ENCODE measurements around the gene TBC1D2B. TPM values are rescaled to one million over a fixed set of nuclear protein-coding genes. Genes with fewer than 3 reads are reported as not detected.

TBC1D2B gene
- total RNA-seq, 2 experiments from 2014 or later, result 57.1 to 60.3 TPM

GRCh38 chr15:78037328-78037727 lies 40.2 kb downstream of the TBC1D2B start:
- peaks cover 81% of the 10 kb centered on the region for H3K4me1 Mint-ChIP-seq (ENCODE audit: low read depth)

DNA sequence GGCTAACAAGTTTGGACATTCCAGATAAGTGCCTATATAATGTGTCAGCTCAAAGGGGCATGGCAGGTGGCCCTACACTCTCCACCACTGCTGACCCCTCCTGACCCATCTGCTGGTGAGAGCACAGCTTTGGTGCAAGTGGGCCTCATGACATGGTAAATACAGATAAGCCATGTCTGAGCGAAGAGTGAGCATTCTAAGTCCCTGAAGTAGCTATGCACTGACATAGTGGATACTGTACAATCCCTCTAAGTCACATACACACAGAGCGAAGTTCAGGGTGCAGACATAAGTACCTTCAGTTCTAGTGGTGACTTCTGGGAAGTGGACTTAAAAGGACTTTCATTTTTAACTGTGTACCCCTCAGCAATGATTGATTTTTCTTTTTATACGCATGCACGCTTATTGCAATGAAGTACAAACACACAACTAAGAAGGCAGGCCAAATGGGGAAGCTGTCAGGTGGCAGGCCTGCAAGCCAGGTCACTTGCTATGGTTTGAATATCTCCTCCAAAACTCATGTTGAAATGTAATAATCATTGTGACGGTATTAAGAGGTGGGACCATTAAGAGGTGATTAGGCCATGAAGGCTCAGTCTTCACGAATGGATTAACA lies 41.5 kb downstream of the TBC1D2B start:
- CTCF ChIA-PET, result interaction anchor here (0.6 to 3.1 kb wide), 11 partner anchors 8 to 296 kb away, joined by 3 to 18 read pairs (median 5); no protein-coding TSS in a partner anchor
- Mint-ChIP-seq H3K36me3 (ENCODE audit: low read depth) (peaks cover 22% of the 10 kb centered on the region), H3K4me3 (no peak overlapping the region), H3K27me3 (ENCODE audit: low read depth) (no peaks in the 10 kb centered on the region), H3K4me1 (ENCODE audit: low read depth) (peaks cover 88% of the 10 kb centered on the region), H3K27ac (peak overlapping the region; percentile 47), H3K9me3 (no peaks in the 10 kb centered on the region)
- no peak for DNase-seq
- intact Hi-C loops (cut with micrococcal nuclease), result loop anchor here (2.0 kb wide), 1 partner anchor 67 kb away; no protein-coding TSS in a partner anchor

More at GRCh38 chr15:78037328-78037727, 40.2 kb downstream of the TBC1D2B start:
- Mint-ChIP-seq H3K36me3 (ENCODE audit: low read depth) (peaks cover 19% of the 10 kb centered on the region), H3K9me3 (no peaks in the 10 kb centered on the region), H3K27ac (no peak overlapping the region), H3K4me3 (no peak overlapping the region), H3K27me3 (ENCODE audit: low read depth) (no peaks in the 10 kb centered on the region)
- intact Hi-C loops (cut with micrococcal nuclease), result no loop called here
- CTCF ChIA-PET, result interaction anchor here (1.2 to 2.5 kb wide), 2 partner anchors 12 to 71 kb away, joined by 3 to 7 read pairs; no protein-coding TSS in a partner anchor
- DNase-seq, result no peak

DNA sequence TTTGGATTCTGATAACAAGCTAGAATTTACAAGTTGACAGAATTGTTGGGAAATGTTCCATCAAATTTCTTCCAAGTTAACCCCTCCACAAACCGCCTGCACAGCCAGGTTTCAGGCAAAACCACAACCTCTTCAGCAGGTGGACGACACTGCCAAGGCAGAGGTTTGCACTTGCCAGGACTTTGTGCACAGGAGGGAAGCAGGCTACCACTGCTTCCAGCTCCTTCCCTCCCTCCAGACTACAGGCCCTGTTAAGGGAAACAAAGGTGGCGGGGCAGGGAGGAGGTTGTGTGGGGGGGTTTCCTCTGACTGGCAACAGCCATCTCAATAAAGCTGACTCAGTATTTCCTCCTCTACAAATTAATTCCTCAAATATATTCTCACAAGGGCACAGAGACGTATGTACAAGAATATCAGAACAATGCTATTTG lies 42.2 kb downstream of the TBC1D2B start:
- no peaks in the 10 kb centered on the region for H3K9me3 Mint-ChIP-seq
- CTCF ChIA-PET, result interaction anchor here (0.8 to 3.1 kb wide), 11 partner anchors 9 to 76 kb away, joined by 3 to 18 read pairs (median 7); no protein-coding TSS in a partner anchor
- H3K4me3 Mint-ChIP-seq, result peak overlapping the region; percentile 7
- H3K4me1 Mint-ChIP-seq (ENCODE audit: low read depth), result peaks cover 84% of the 10 kb centered on the region
- intact Hi-C loops (cut with micrococcal nuclease), result loop anchor here (2.0 kb wide), 1 partner anchor 67 kb away; no protein-coding TSS in a partner anchor
- H3K27me3 Mint-ChIP-seq (ENCODE audit: low read depth), result no peaks in the 10 kb centered on the region
- peak overlapping the region; percentile 47 for H3K27ac Mint-ChIP-seq
- peaks cover 21% of the 10 kb centered on the region for H3K36me3 Mint-ChIP-seq (ENCODE audit: low read depth)
- DNase-seq, result peak; percentile 67

GRCh38 chr15:78034495-78035191 lies 42.9 kb downstream of the TBC1D2B start:
- intact Hi-C loops (cut with micrococcal nuclease), result loop anchor here (1.0 to 5.0 kb wide), 4 partner anchors 13 to 68 kb away; no protein-coding TSS in a partner anchor
- CTCF ChIA-PET, result interaction anchor here (0.6 to 3.1 kb wide), 14 partner anchors 9 to 74 kb away, joined by 3 to 18 read pairs (median 6); no protein-coding TSS in a partner anchor
- peak; percentile 97 for DNase-seq
- Mint-ChIP-seq H3K4me1 (ENCODE audit: low read depth) (peaks cover 78% of the 10 kb centered on the region), H3K36me3 (ENCODE audit: low read depth) (peaks cover 16% of the 10 kb centered on the region), H3K27ac (peak overlapping the region; percentile 65), H3K27me3 (ENCODE audit: low read depth) (no peaks in the 10 kb centered on the region), H3K4me3 (peak overlapping the region; percentile 38), H3K9me3 (no peaks in the 10 kb centered on the region)

DNA sequence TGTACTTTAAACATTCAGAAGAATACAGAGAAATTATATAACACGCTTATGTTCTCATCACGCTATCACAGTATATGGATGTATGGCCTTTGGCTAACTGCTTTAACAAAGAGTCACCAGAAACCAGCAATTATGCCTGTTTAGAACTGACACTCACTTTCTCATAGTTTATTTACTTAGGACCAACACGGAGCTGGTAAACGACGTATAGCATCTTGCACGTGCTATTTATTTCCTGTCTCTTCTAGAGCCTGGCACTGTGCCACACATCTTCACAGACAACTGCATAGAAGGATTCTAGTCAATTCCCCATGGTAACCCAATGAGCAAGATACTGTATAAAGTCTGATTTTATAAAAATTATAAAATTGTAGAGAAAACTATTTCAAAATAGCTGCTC lies 43.6 kb downstream of the TBC1D2B start:
- H3K4me3 Mint-ChIP-seq, result no peak overlapping the region
- H3K36me3 Mint-ChIP-seq (ENCODE audit: low read depth), result peaks cover 11% of the 10 kb centered on the region
- CTCF ChIA-PET, result interaction anchor here (0.6 to 3.1 kb wide), 9 partner anchors 10 to 74 kb away, joined by 3 to 18 read pairs (median 5); no protein-coding TSS in a partner anchor
- H3K27ac Mint-ChIP-seq, result no peak overlapping the region
- H3K9me3 Mint-ChIP-seq, result no peaks in the 10 kb centered on the region
- intact Hi-C loops (cut with micrococcal nuclease), result loop anchor here (1.0 to 5.0 kb wide), 4 partner anchors 13 to 69 kb away; no protein-coding TSS in a partner anchor
- H3K4me1 Mint-ChIP-seq (ENCODE audit: low read depth), result peaks cover 70% of the 10 kb centered on the region
- peak; percentile 47 for DNase-seq
- H3K27me3 Mint-ChIP-seq (ENCODE audit: low read depth), result no peaks in the 10 kb centered on the region

DNA sequence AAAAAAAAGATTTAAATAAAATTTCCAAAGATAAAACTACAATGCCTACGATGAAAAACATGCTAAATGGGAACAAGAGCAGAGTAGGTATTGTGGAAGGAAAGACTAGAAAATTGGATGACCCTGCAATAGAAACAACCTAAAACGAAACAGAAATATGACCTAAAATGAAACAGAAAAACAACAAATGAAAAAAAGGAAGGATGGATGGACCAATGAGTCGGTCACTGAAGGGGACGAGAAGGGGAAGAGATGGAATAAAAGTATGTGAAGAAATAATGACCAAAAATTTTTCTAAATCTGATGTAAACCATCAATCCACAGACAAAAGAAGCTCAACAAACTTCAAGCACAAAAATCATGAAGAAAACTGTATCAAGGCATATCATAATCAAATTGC lies 44.8 kb downstream of the TBC1D2B start:
- no peaks in the 10 kb centered on the region for H3K27me3 Mint-ChIP-seq (ENCODE audit: low read depth)
- peaks cover 58% of the 10 kb centered on the region for H3K4me1 Mint-ChIP-seq (ENCODE audit: low read depth)
- H3K4me3 Mint-ChIP-seq, result no peak overlapping the region
- DNase-seq, result no peak
- CTCF ChIA-PET, result interaction anchor here (1.2 to 2.0 kb wide), 2 partner anchors 73 to 76 kb away, joined by 4 to 5 read pairs; no protein-coding TSS in a partner anchor
- intact Hi-C loops (cut with micrococcal nuclease), result loop anchor here (5.0 kb wide), 1 partner anchor 65 kb away; no protein-coding TSS in a partner anchor
- H3K27ac Mint-ChIP-seq, result no peak overlapping the region
- peaks cover 13% of the 10 kb centered on the region for H3K36me3 Mint-ChIP-seq (ENCODE audit: low read depth)
- no peaks in the 10 kb centered on the region for H3K9me3 Mint-ChIP-seq

DNA sequence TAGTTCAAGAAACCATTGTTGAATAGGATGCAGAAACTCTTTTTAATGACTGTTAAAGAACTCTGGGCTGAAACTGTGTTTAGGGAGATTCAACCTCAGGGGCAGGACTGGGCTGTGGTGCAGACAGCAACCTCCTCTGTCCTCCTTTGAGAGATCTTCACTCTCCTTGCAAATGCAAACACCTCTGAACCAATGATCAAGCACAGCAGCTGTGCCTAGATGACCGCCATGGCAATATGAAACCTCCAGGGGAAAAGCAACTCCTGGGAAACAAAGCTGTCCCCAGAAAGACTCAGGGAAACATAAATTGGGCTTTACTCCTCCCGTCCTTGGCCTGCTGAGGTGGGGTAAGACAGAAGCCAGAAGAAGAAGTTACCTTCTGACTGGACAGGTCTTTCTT lies 52.6 kb downstream of the TBC1D2B start:
- no peak for DNase-seq
- H3K9me3 Mint-ChIP-seq, result no peaks in the 10 kb centered on the region
- CTCF ChIA-PET, result interaction anchor here (1.7 kb wide), 1 partner anchor 9 kb away, joined by 8 read pairs; no protein-coding TSS in a partner anchor
- no peak overlapping the region for H3K4me3 Mint-ChIP-seq
- no peak overlapping the region for H3K27ac Mint-ChIP-seq
- H3K4me1 Mint-ChIP-seq (ENCODE audit: low read depth), result no peaks in the 10 kb centered on the region
- peaks cover 29% of the 10 kb centered on the region for H3K36me3 Mint-ChIP-seq (ENCODE audit: low read depth)
- intact Hi-C loops (cut with micrococcal nuclease), result no loop called here
- no peaks in the 10 kb centered on the region for H3K27me3 Mint-ChIP-seq (ENCODE audit: low read depth)

DNA sequence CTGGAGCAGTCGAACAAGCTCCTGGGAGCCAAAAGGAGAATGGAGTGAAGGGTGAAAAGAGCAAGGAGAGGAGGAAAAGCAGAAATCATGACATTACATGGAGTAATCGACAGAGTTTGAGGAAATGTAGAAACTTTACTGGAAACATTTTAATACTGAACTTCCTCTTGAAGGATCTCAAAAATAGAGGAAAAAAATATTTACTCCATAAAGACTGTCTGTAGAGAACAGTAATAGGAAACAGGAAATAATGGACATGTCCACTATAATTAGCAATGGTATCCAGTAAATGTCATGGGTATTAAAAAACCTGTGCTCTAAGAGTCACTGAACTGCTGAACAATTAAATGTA lies 53.0 kb downstream of the TBC1D2B start:
- CTCF ChIA-PET, result interaction anchor here (0.7 to 2.2 kb wide), 3 partner anchors 10 to 84 kb away, joined by 3 to 8 read pairs (median 7); no protein-coding TSS in a partner anchor
- Mint-ChIP-seq H3K4me1 (ENCODE audit: low read depth) (peaks cover 2% of the 10 kb centered on the region), H3K27me3 (ENCODE audit: low read depth) (no peaks in the 10 kb centered on the region), H3K9me3 (no peaks in the 10 kb centered on the region), H3K4me3 (no peak overlapping the region), H3K36me3 (ENCODE audit: low read depth) (peaks cover 30% of the 10 kb centered on the region), H3K27ac (no peak overlapping the region)
- DNase-seq, result no peak
- intact Hi-C loops (cut with micrococcal nuclease), result no loop called here

DNA sequence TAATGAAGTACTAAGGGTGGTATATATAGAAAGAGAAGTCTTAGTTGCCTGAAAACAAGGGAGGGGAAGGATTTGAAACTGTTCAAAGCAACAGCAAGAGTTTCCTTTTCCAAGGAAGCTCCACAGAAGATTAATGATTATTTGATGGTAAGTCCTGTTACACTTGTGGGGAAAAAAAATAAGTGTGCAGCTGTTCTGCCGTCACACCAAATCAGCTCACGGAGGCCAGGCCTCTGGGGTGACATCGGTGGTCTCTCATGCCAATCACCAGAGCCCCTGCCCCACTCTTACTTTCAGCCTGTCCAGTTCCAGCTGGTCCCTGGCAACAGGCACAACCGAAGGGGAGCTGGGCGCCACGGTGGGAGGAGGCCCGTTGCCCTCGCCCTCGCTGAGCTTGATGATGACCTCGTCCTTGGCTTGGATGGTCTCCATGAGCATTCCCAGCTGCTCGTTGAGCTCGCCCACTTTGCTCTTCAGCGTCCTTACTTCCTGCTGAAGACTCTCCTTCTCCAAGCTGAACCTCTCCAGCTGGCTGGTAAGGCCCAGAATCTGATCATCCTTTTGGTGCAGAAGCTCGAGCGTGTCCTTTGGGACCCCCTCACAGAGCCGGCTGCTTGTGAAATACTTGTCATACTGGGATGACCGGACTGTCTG lies 53.5 kb downstream of the TBC1D2B start:
- intact Hi-C loops (cut with micrococcal nuclease), result no loop called here
- no peak for DNase-seq
- CTCF ChIA-PET, result interaction anchor here (0.7 to 2.2 kb wide), 4 partner anchors 10 to 84 kb away, joined by 3 to 8 read pairs (median 5); no protein-coding TSS in a partner anchor
- no peaks in the 10 kb centered on the region for H3K9me3 Mint-ChIP-seq
- peaks cover 29% of the 10 kb centered on the region for H3K36me3 Mint-ChIP-seq (ENCODE audit: low read depth)
- peaks cover 7% of the 10 kb centered on the region for H3K4me1 Mint-ChIP-seq (ENCODE audit: low read depth)
- H3K4me3 Mint-ChIP-seq, result no peak overlapping the region
- peak overlapping the region; percentile 18 for H3K27ac Mint-ChIP-seq
- no peaks in the 10 kb centered on the region for H3K27me3 Mint-ChIP-seq (ENCODE audit: low read depth)

DNA sequence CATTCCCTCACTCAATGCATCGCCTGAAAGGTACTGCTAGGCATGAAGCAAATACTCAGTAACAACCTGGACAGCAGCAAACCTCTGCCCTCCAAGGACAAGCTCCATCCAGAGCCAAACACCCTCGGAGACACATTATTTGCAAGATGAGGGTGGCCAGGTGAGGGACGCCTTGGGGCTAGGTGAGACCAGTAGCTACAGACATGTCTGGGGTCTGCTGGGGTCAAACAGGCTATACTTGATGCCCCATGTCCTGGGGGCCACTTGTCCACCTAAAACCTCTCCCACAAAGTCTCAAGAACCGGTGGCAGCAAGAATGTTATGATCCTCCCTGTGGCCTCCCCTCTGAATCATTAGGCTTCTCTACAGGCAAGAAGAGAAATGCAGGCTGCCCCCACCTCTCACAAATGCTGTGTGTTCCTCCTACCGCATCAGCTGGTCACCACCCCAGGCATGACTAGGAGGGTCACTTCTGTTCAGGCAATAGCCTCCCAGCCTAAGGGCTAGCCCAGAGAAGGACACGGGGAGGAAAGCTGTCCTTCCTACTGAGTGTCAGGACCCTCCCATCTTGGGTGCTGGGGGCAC lies 54.3 kb downstream of the TBC1D2B start:
- Mint-ChIP-seq H3K9me3 (no peaks in the 10 kb centered on the region), H3K36me3 (ENCODE audit: low read depth) (peaks cover 28% of the 10 kb centered on the region), H3K4me1 (ENCODE audit: low read depth) (peaks cover 9% of the 10 kb centered on the region), H3K4me3 (no peak overlapping the region), H3K27ac (peak overlapping the region; percentile 18), H3K27me3 (ENCODE audit: low read depth) (no peaks in the 10 kb centered on the region)
- intact Hi-C loops (cut with micrococcal nuclease), result no loop called here
- DNase-seq, result no peak
- CTCF ChIA-PET, result interaction anchor here (0.6 to 2.2 kb wide), 3 partner anchors 52 to 897 kb away, joined by 3 to 7 read pairs (median 3); no protein-coding TSS in a partner anchor

DNA sequence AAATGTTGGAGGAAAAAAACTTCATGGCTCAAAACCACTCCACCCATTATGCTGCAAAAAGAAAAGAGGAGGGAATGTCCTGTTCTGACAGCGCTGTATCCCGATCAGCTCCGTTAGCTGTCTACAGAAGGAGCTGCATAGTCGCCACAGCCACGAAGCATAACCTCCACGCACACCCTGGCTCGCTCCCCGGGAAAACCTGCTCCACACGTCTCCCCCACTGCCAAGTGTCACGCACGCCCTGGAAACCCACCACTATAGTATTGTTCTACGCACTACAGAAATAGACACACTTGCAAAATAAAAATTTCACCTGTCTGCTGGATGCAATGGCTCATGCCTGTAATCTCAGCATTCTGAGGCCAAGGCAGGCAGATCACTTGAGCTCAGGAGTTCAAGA lies 55.8 kb downstream of the TBC1D2B start:
- Mint-ChIP-seq H3K4me1 (ENCODE audit: low read depth) (peaks cover 12% of the 10 kb centered on the region), H3K4me3 (no peak overlapping the region), H3K27me3 (ENCODE audit: low read depth) (no peaks in the 10 kb centered on the region), H3K27ac (no peak overlapping the region), H3K9me3 (no peaks in the 10 kb centered on the region), H3K36me3 (ENCODE audit: low read depth) (peaks cover 29% of the 10 kb centered on the region)
- DNase-seq, result no peak
- intact Hi-C loops (cut with micrococcal nuclease), result no loop called here
- CTCF ChIA-PET, result no interaction called here

All from activated naive CD4-positive, alpha-beta T cell treated with anti-CD3 and anti-CD28 coated beads for 36 hours (primary cell).